Transverse colon (tissue), 3 donors: ENCODE results near the gene CLDN22.

Experiments
- POLR2A ChIP-seq: fragments of 450-650 bp; IDR thresholded peaks from one replicate; pipeline ENCODE4 v1.6.1; 2016; ENCODE audit warnings: antibody characterized with exemption, mild to moderate bottlenecking, moderate library complexity
- TF ChIP-seq, protein P1 (sequence below), 5 experiments: fragments of 200-600 bp in 3 of 5; fragments of 450-650 bp in 2 of 5; sonication (generic) in 3 of 5; IDR thresholded peaks; 1 replicate in 2 of 5; 2 replicates in 3 of 5; pipeline ENCODE4 v1.5.1; 2016 to 2017; ENCODE audit warnings: antibody characterized with exemption in 5 of 5, inconsistent platforms in 3 of 5, mild to moderate bottlenecking in 2 of 5, moderate library complexity in 1 of 5

DNA sequence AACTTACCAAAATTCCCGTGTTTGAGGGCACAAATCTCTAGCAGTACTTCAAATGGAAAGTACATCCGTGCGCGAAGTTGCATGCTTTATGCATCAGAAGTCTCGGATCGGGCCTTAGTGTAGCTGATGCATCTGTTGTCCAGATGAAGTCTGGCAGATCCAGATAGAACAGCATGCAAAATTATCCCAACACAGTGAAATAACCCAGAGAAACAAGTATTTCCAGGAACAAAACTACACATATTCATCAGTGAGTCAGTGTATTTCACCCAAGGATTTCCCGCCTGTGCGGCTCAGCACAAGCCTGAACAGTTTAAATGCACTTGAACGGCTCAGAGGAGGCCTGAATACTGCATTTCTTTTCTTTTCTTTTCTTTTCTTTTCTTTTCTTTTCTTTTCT lies 29.6 kb upstream of the CLDN22 start:
- TF ChIP-seq, protein P1, sequence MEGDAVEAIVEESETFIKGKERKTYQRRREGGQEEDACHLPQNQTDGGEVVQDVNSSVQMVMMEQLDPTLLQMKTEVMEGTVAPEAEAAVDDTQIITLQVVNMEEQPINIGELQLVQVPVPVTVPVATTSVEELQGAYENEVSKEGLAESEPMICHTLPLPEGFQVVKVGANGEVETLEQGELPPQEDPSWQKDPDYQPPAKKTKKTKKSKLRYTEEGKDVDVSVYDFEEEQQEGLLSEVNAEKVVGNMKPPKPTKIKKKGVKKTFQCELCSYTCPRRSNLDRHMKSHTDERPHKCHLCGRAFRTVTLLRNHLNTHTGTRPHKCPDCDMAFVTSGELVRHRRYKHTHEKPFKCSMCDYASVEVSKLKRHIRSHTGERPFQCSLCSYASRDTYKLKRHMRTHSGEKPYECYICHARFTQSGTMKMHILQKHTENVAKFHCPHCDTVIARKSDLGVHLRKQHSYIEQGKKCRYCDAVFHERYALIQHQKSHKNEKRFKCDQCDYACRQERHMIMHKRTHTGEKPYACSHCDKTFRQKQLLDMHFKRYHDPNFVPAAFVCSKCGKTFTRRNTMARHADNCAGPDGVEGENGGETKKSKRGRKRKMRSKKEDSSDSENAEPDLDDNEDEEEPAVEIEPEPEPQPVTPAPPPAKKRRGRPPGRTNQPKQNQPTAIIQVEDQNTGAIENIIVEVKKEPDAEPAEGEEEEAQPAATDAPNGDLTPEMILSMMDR (IDR thresholded peaks at IDR 0.05) = no peak
- TF ChIP-seq POLR2A = no peak
